Testis (tissue), 2 donors: ENCODE results near the gene KATNB1.

Experiments
- CTCF ChIP-seq, 3 experiments: fragments of 450-650 bp in 2 of 3; fragments of 200-600 bp in 1 of 3; sonication (generic) in 1 of 3; IDR thresholded peaks; one replicate each; pipeline ENCODE4 v1.5.1; 2016 to 2019; ENCODE audit warnings: antibody characterized with exemption in 3 of 3, mild to moderate bottlenecking in 2 of 3, moderate library complexity in 1 of 3
- POLR2A ChIP-seq: fragments of 450-650 bp; IDR thresholded peaks from one replicate; pipeline ENCODE4 v1.6.1; 2017; ENCODE audit warnings: antibody characterized with exemption, mild to moderate bottlenecking, moderate library complexity

GRCh38 chr16:57764006-57764340 lies 28.4 kb downstream of the KATNB1 start:
- TF ChIP-seq CTCF (IDR thresholded peaks at IDR 0.05) (no peak), POLR2A (no peak)
